HEK293 (cell line): Measurements from ENCODE around the gene GLO1.

ENCODE experiments used
- CTCF ChIA-PET: fragments of 350-600 bp; formaldehyde crosslinking; extraction: SDS; loops from one replicate; lab custom pipeline; 2021; ENCODE audit warnings: antibody characterized with exemption; lab: Yijun Ruan, JAX
- POLR2A ChIA-PET: fragments of 300-600 bp; formaldehyde crosslinking; extraction: SDS; loops from one replicate; lab custom pipeline; 2020; ENCODE audit warnings: antibody characterized with exemption, inconsistent platforms; lab: Yijun Ruan, JAX
- H3K27ac ChIP-seq: fragments of 200-500 bp; sonication (Bioruptor generic); 2 replicates; pipeline ENCODE4 v1.5.1; 2014; ENCODE audit warnings: low read depth, low read length, control low read depth, inconsistent platforms; ENCODE audit errors: extremely low read depth
- H3K36me3 ChIP-seq, 2 experiments: fragments of 200-500 bp in 1 of 2; sonication (Bioruptor generic) in 1 of 2; 1 replicate in 1 of 2; 2 replicates in 1 of 2; pipeline ENCODE4 v1.5.1; 2014 to 2017; ENCODE audit warnings: inconsistent platforms in 2 of 2, low read length in 2 of 2; ENCODE audit not compliant: control insufficient read depth in 2 of 2, insufficient read depth in 1 of 2
- H3K4me1 ChIP-seq: fragments of 200-500 bp; sonication (Bioruptor generic); 2 replicates; pipeline ENCODE4 v1.5.1; 2014; ENCODE audit warnings: mild to moderate bottlenecking, low read length, inconsistent platforms; ENCODE audit not compliant: control insufficient read depth, insufficient read depth
- H3K4me3 ChIP-seq: 2 replicates; pipeline ENCODE4 v1.5.1; 2011; ENCODE audit warnings: low read depth, mild to moderate bottlenecking, control low read depth, low read length, moderate library complexity
- H3K9me3 ChIP-seq: fragments of 200-500 bp; sonication (Bioruptor generic); 2 replicates; pipeline ENCODE4 v1.5.1; 2014; ENCODE audit warnings: low read depth, low read length, inconsistent platforms; ENCODE audit not compliant: control insufficient read depth, insufficient read depth
- EGR2 ChIP-seq: fragments of 450-650 bp; formaldehyde crosslinking; IDR thresholded peaks from 2 replicates; pipeline ENCODE4 v1.5.1; 2016; ENCODE audit warnings: low read depth, missing biosample characterization, missing genetic modification characterization
- GLI2 ChIP-seq: fragments of 450-650 bp; formaldehyde crosslinking; IDR thresholded peaks from 2 replicates; pipeline ENCODE4; 2017; ENCODE audit warnings: missing biosample characterization, missing genetic modification characterization, low read depth, borderline replicate concordance
- HOXC10 ChIP-seq: sonication (generic); formaldehyde crosslinking; IDR thresholded peaks from 2 replicates; pipeline ENCODE4 v1.8.1; 2023; ENCODE audit warnings: mild to moderate bottlenecking, missing genetic modification reagents
- KLF1 ChIP-seq: fragments of 450-650 bp; formaldehyde crosslinking; IDR thresholded peaks from 2 replicates; pipeline ENCODE4 v1.5.1; 2016; ENCODE audit warnings: missing biosample characterization, missing genetic modification characterization
- PRDM2 ChIP-seq: fragments of 450-650 bp; formaldehyde crosslinking; IDR thresholded peaks from 2 replicates; pipeline ENCODE4 v1.5.1; 2016; ENCODE audit warnings: missing biosample characterization, missing genetic modification characterization, borderline replicate concordance
- REPIN1 ChIP-seq: fragments of 450-650 bp; formaldehyde crosslinking; IDR thresholded peaks from 2 replicates; pipeline ENCODE4 v1.5.1; 2017; ENCODE audit warnings: missing biosample characterization, missing genetic modification characterization, low read depth
- TSHZ1 ChIP-seq: fragments of 450-650 bp; formaldehyde crosslinking; IDR thresholded peaks from 2 replicates; pipeline ENCODE4 v1.5.1; 2016; ENCODE audit warnings: missing biosample characterization, missing genetic modification characterization, borderline replicate concordance
- WT1 ChIP-seq: fragments of 450-650 bp; formaldehyde crosslinking; IDR thresholded peaks from 2 replicates; pipeline ENCODE4 v1.5.1; 2016; ENCODE audit warnings: missing biosample characterization, missing genetic modification characterization
- ZBTB8A ChIP-seq: fragments of 450-650 bp; formaldehyde crosslinking; IDR thresholded peaks from 2 replicates; pipeline ENCODE4 v1.5.1; 2016; ENCODE audit warnings: missing biosample characterization, missing genetic modification characterization
- ZNF121 ChIP-seq: fragments of 450-650 bp; formaldehyde crosslinking; IDR thresholded peaks from 2 replicates; pipeline ENCODE4 v1.5.1; 2016; ENCODE audit warnings: missing biosample characterization, missing genetic modification characterization
- ZNF138 ChIP-seq: fragments of 450-650 bp; formaldehyde crosslinking; IDR thresholded peaks from 2 replicates; pipeline ENCODE4 v1.5.1; 2016; ENCODE audit warnings: missing biosample characterization, missing genetic modification characterization, borderline replicate concordance
- ZNF416 ChIP-seq: fragments of 450-650 bp; formaldehyde crosslinking; IDR thresholded peaks from 2 replicates; pipeline ENCODE4 v1.5.1; 2016; ENCODE audit warnings: missing biosample characterization, missing genetic modification characterization
- ZNF423 ChIP-seq: fragments of 450-650 bp; formaldehyde crosslinking; IDR thresholded peaks from 2 replicates; pipeline ENCODE4 v1.5.1; 2016; ENCODE audit warnings: missing biosample characterization, missing genetic modification characterization
- ZNF473 ChIP-seq: fragments of 450-650 bp; formaldehyde crosslinking; IDR thresholded peaks from 2 replicates; pipeline ENCODE4 v1.5.1; 2017; ENCODE audit warnings: missing biosample characterization, missing genetic modification characterization
- ZNF529 ChIP-seq: fragments of 450-650 bp; formaldehyde crosslinking; IDR thresholded peaks from 2 replicates; pipeline ENCODE4 v1.5.1; 2017; ENCODE audit warnings: missing genetic modification characterization, missing biosample characterization; ENCODE audit not compliant: insufficient replicate concordance
- ZNF530 ChIP-seq: fragments of 450-650 bp; formaldehyde crosslinking; IDR thresholded peaks from 2 replicates; pipeline ENCODE4 v1.5.1; 2016; ENCODE audit warnings: low read depth, missing biosample characterization, missing genetic modification characterization
- ZNF549 ChIP-seq: fragments of 450-650 bp; IDR thresholded peaks from 2 replicates; pipeline ENCODE4 v1.5.1; 2018; ENCODE audit warnings: missing biosample characterization, missing genetic modification characterization, mild to moderate bottlenecking, inconsistent platforms, moderate library complexity
- ZNF560 ChIP-seq: fragments of 450-650 bp; formaldehyde crosslinking; IDR thresholded peaks from 2 replicates; pipeline ENCODE4 v1.5.1; 2017; ENCODE audit warnings: missing biosample characterization, missing genetic modification characterization, borderline replicate concordance
- ZNF571 ChIP-seq: fragments of 450-650 bp; formaldehyde crosslinking; IDR thresholded peaks from 2 replicates; pipeline ENCODE4 v1.5.0; 2017; ENCODE audit warnings: missing biosample characterization, missing genetic modification characterization
- ZNF747 ChIP-seq: fragments of 450-650 bp; formaldehyde crosslinking; IDR thresholded peaks from 2 replicates; pipeline ENCODE4 v1.5.1; 2016; ENCODE audit warnings: missing biosample characterization, missing genetic modification characterization
- ZNF830 ChIP-seq: fragments of 450-650 bp; IDR thresholded peaks from 2 replicates; pipeline ENCODE4 v1.5.0; 2018; ENCODE audit warnings: missing biosample characterization, missing genetic modification characterization, low read depth, mild to moderate bottlenecking, moderate library complexity

GLO1 gene

GRCh38 chr6:38716825-38717224 is 13.9 kb upstream of the GLO1 start:
- TF ChIP-seq ZNF121 (peak; percentile 56; the same call in 1 of the 2 replicates), ZNF138 (tag by site-specific recombination) (no peak)
- POLR2A ChIA-PET: interaction anchor here (0.8 kb wide), 1 partner anchor 14 kb away, joined by 5 read pairs; the partner anchor contains the start of gene GLO1
- no peaks in the 10 kb centered on the region for H3K36me3 ChIP-seq
- no peak overlapping the region for H3K27ac ChIP-seq
- no peaks in the 10 kb centered on the region for H3K9me3 ChIP-seq
- no peak overlapping the region for H3K4me3 ChIP-seq
- CTCF ChIA-PET: interaction anchor here (0.7 kb wide), 2 partner anchors 80 to 204 kb away, joined by 4 read pairs; no protein-coding TSS in a partner anchor
- H3K4me1 ChIP-seq: peaks cover 3% of the 10 kb centered on the region; the same call in 1 of the 2 replicates

- Histone ChIP-seq H3K4me3 (no peak within 1 kb of the TSS), H3K36me3 (no peaks in the 10 kb centered on the region), H3K4me1 (no peaks in the 10 kb centered on the region), H3K27ac (no peak within 1 kb of the TSS), H3K9me3 (no peaks in the 10 kb centered on the region)
- ChIA-PET CTCF (no interaction called here), POLR2A (interaction anchor here (2.1 kb wide), 1 partner anchor 12 kb away, joined by 15 read pairs; the partner anchor contains the start of gene GLO1)
- TF ChIP-seq ZNF529: no peak
- TF ChIP-seq PRDM2: no peak
- no peak for TF ChIP-seq HOXC10 (CRISPR knock-in tag)
Observed at GRCh38 chr6:38715016-38715689, 12.2 kb upstream of the GLO1 start, which contains the start of gene DNAH8. Gene DNAH8, plus strand, starts transcription at chr6:38715311. Its CDS starts 7,499 bp downstream, at chr6:38722810.

GRCh38 chr6:38714239-38715015 is 11.5 kb upstream of the GLO1 start:
- POLR2A ChIA-PET: interaction anchor here (2.1 kb wide), 1 partner anchor 12 kb away, joined by 15 read pairs; the partner anchor contains the start of gene GLO1
- TF ChIP-seq ZNF416 (tag by site-specific recombination) (no peak), ZNF560 (tag by site-specific recombination) (no peak), ZNF571 (tag by site-specific recombination) (no peak), ZNF830 (tag by site-specific recombination) (no peak), REPIN1 (tag by site-specific recombination) (no peak), KLF1 (tag by site-specific recombination) (no peak), ZNF473 (no peak), ZBTB8A (tag by site-specific recombination) (no peak), ZNF747 (no peak), ZNF530 (tag by site-specific recombination) (no peak), ZNF423 (tag by site-specific recombination) (no peak), WT1 (tag by site-specific recombination) (no peak), TSHZ1 (tag by site-specific recombination) (no peak), ZNF549 (no peak), EGR2 (no peak), GLI2 (no peak)

More at GRCh38 chr6:38714239-38715015, 11.5 kb upstream of the GLO1 start:
- CTCF ChIA-PET: no interaction called here
- no peaks in the 10 kb centered on the region for H3K4me1 ChIP-seq
- H3K27ac ChIP-seq: no peak overlapping the region
- no peak overlapping the region for H3K4me3 ChIP-seq
- no peaks in the 10 kb centered on the region for H3K36me3 ChIP-seq
- no peaks in the 10 kb centered on the region for H3K9me3 ChIP-seq
